KMS-11 (cell line): ENCODE results near the gene OLFML2B.

Source experiments
- H2AFZ ChIP-seq: fragments of 200-600 bp; sonication (generic); 2 replicates; pipeline ENCODE4 v1.6.1; 2016; ENCODE audit warnings: antibody characterized with exemption, mixed run types, low read depth
- H3K27ac ChIP-seq: fragments of 200-600 bp; sonication (generic); 2 replicates; pipeline ENCODE4 v1.6.1; 2016; ENCODE audit warnings: mild to moderate bottlenecking, mixed run types
- H3K27me3 ChIP-seq: fragments of 200-600 bp; sonication (generic); 2 replicates; pipeline ENCODE4 v1.6.1; 2017; ENCODE audit warnings: mild to moderate bottlenecking, low read depth, mixed run types, moderate library complexity; ENCODE audit not compliant: insufficient read depth
- H3K36me3 ChIP-seq: fragments of 200-600 bp; sonication (generic); 2 replicates; pipeline ENCODE4 v1.6.1; 2017; ENCODE audit warnings: mild to moderate bottlenecking, mixed run types; ENCODE audit not compliant: insufficient read depth
- H3K4me1 ChIP-seq: fragments of 200-600 bp; sonication (generic); 2 replicates; pipeline ENCODE4 v1.6.1; 2016; ENCODE audit warnings: mild to moderate bottlenecking, low read depth, mixed run types; ENCODE audit not compliant: poor library complexity, severe bottlenecking
- H3K4me2 ChIP-seq: fragments of 200-600 bp; sonication (generic); 2 replicates; pipeline ENCODE4 v1.7.0; 2016; ENCODE audit warnings: mild to moderate bottlenecking, mixed run types
- H3K4me3 ChIP-seq: fragments of 200-600 bp; sonication (generic); IDR thresholded peaks from 2 replicates; pipeline ENCODE4 v1.6.1; 2017; ENCODE audit warnings: low read depth, low read length, mixed read lengths; ENCODE audit not compliant: insufficient read depth
- H3K79me2 ChIP-seq: fragments of 200-600 bp; sonication (generic); 2 replicates; pipeline ENCODE4 v1.6.1; 2016; ENCODE audit warnings: low read depth, mixed run types; ENCODE audit not compliant: insufficient read depth
- H3K9ac ChIP-seq: fragments of 200-600 bp; sonication (generic); 2 replicates; pipeline ENCODE4 v1.6.1; 2016; ENCODE audit warnings: mild to moderate bottlenecking, mixed run types
- H4K20me1 ChIP-seq: fragments of 200-600 bp; sonication (generic); 2 replicates; pipeline ENCODE4 v1.6.1; 2016; ENCODE audit warnings: mild to moderate bottlenecking, mixed run types; ENCODE audit not compliant: insufficient read depth
- TF ChIP-seq, protein P1 (sequence below): fragments of 200-600 bp; sonication (generic); conservative IDR thresholded peaks from 2 replicates; pipeline ENCODE4 v1.6.1; 2017; ENCODE audit warnings: low read depth, mild to moderate bottlenecking, antibody characterized with exemption, low read length, moderate library complexity, mixed read lengths

OLFML2B gene

GRCh38 chr1:161993576-161993975, 30.1 kb downstream of the OLFML2B start:
- Histone ChIP-seq H4K20me1 (no peaks in the 10 kb centered on the region), H3K4me2 (no peak overlapping the region), H3K27me3 (no peaks in the 10 kb centered on the region), H3K79me2 (no peaks in the 10 kb centered on the region), H3K4me1 (peaks cover 8% of the 10 kb centered on the region), H3K9ac (no peak overlapping the region), H3K4me3 (no peak overlapping the region), H2AFZ (no peak overlapping the region), H3K27ac (no peak overlapping the region), H3K36me3 (no peaks in the 10 kb centered on the region; the same call in 1 of the 2 replicates)
- TF ChIP-seq, protein P1, sequence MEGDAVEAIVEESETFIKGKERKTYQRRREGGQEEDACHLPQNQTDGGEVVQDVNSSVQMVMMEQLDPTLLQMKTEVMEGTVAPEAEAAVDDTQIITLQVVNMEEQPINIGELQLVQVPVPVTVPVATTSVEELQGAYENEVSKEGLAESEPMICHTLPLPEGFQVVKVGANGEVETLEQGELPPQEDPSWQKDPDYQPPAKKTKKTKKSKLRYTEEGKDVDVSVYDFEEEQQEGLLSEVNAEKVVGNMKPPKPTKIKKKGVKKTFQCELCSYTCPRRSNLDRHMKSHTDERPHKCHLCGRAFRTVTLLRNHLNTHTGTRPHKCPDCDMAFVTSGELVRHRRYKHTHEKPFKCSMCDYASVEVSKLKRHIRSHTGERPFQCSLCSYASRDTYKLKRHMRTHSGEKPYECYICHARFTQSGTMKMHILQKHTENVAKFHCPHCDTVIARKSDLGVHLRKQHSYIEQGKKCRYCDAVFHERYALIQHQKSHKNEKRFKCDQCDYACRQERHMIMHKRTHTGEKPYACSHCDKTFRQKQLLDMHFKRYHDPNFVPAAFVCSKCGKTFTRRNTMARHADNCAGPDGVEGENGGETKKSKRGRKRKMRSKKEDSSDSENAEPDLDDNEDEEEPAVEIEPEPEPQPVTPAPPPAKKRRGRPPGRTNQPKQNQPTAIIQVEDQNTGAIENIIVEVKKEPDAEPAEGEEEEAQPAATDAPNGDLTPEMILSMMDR: no peak

GRCh38 chr1:161989786-161990185, 33.9 kb downstream of the OLFML2B start:
- no peak overlapping the region for H3K4me2 ChIP-seq
- peaks cover 8% of the 10 kb centered on the region for H3K4me1 ChIP-seq
- no peaks in the 10 kb centered on the region for H3K36me3 ChIP-seq
- no peak overlapping the region for H3K27ac ChIP-seq
- no peak overlapping the region for H3K4me3 ChIP-seq
- no peaks in the 10 kb centered on the region for H3K79me2 ChIP-seq
- H2AFZ ChIP-seq: no peak overlapping the region
- no peak overlapping the region for H3K9ac ChIP-seq
- H3K27me3 ChIP-seq: no peaks in the 10 kb centered on the region
- TF ChIP-seq, protein P1: no peak
- H4K20me1 ChIP-seq: no peaks in the 10 kb centered on the region

GRCh38 chr1:161989108-161989507, 34.6 kb downstream of the OLFML2B start:
- H3K4me3 ChIP-seq: no peak overlapping the region
- H2AFZ ChIP-seq: no peak overlapping the region
- no peak overlapping the region for H3K4me2 ChIP-seq
- H3K79me2 ChIP-seq: no peaks in the 10 kb centered on the region
- peaks cover 8% of the 10 kb centered on the region for H3K4me1 ChIP-seq
- H4K20me1 ChIP-seq: no peaks in the 10 kb centered on the region
- H3K9ac ChIP-seq: no peak overlapping the region
- H3K27ac ChIP-seq: no peak overlapping the region
- TF ChIP-seq, protein P1: no peak
- no peaks in the 10 kb centered on the region for H3K36me3 ChIP-seq
- no peaks in the 10 kb centered on the region for H3K27me3 ChIP-seq

DNA sequence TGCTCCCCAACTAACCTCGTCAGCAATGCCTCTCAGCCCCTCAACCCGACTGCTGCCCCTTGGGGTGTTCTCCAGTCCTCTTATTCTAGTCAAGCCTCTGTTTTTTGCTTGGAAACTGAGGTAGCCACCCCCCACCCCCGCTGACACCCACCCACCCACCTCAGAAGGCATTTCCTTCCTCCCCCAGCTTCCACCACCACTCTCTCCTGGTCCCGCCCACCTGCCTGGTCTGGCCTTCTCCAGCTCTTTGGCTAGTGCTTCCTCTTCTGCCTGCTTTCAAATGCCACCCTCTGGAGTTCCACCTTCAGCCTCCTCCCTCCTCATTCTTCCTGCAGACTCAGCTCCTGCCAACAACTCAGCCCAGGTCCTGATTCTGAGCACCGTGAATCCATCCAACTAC, 35.3 kb downstream of the OLFML2B start:
- Histone ChIP-seq H3K4me1 (peaks cover 8% of the 10 kb centered on the region), H3K27me3 (no peaks in the 10 kb centered on the region), H3K36me3 (no peaks in the 10 kb centered on the region), H2AFZ (no peak overlapping the region), H3K9ac (no peak overlapping the region), H3K4me3 (no peak overlapping the region), H3K27ac (no peak overlapping the region), H3K4me2 (no peak overlapping the region), H3K79me2 (no peaks in the 10 kb centered on the region), H4K20me1 (no peaks in the 10 kb centered on the region)
- TF ChIP-seq, protein P1: no peak
